Measurements from ENCODE around the gene OVOL2.

- TF ChIP-seq CTCF (IDR thresholded peaks at IDR 0.05) (no peak), POLR2A (IDR thresholded peaks at IDR 0.05) (no peak), EP300 (IDR thresholded peaks at IDR 0.05) (no peak), POLR2AphosphoS5 (IDR thresholded peaks at IDR 0.05) (no peak)
These were observed 52.3 kb downstream of the OVOL2 start for GRCh38 chr20:18005170-18005989.

All from upper lobe of left lung (tissue), 4 donors.